Liver (tissue), 9 donors: Measurements from ENCODE around the gene NXN. TPM values are rescaled to one million over a fixed set of nuclear protein-coding genes. Genes with fewer than 3 reads are reported as not detected.

Experiments used
- DNase-seq: peaks from one replicate; pipeline ENCODE4 v3.0.0-alpha.2; 2017; ENCODE audit warnings: low spot score
- H3K27ac ChIP-seq, 2 donors: one replicate each; pipeline ENCODE4 v1.7.0; 2013; ENCODE audit warnings: inconsistent platforms in 2 of 2, low read length in 2 of 2, control low read depth in 1 of 2, low read depth in 1 of 2, mild to moderate bottlenecking in 1 of 2
- H3K27me3 ChIP-seq, 4 donors: one replicate each; pipeline versions ENCODE4 v1.6.1 to v1.7.0; 2013; ENCODE audit warnings: low read length in 3 of 4, inconsistent platforms in 1 of 4, mild to moderate bottlenecking in 1 of 4, moderate library complexity in 1 of 4; ENCODE audit not compliant: control insufficient read depth in 4 of 4, insufficient read depth in 4 of 4
- H3K36me3 ChIP-seq, 4 donors: one replicate each; pipeline versions ENCODE4 v1.6.1 to v1.7.0; 2013; ENCODE audit warnings: low read length in 3 of 4, mild to moderate bottlenecking in 3 of 4, low read depth in 1 of 4, moderate library complexity in 1 of 4; ENCODE audit not compliant: control insufficient read depth in 4 of 4, insufficient read depth in 3 of 4
- H3K4me1 ChIP-seq, 4 donors: one replicate each; pipeline versions ENCODE4 v1.6.1 to v1.7.0; 2013; ENCODE audit warnings: low read length in 3 of 4, mild to moderate bottlenecking in 3 of 4, moderate library complexity in 1 of 4; ENCODE audit not compliant: control insufficient read depth in 4 of 4, insufficient read depth in 4 of 4
- H3K4me3 ChIP-seq, 3 donors: one replicate each; pipeline versions ENCODE4 v1.6.1 to v1.7.0; 2013; ENCODE audit warnings: low read length in 3 of 3, control low read depth in 1 of 3, low read depth in 1 of 3, mild to moderate bottlenecking in 1 of 3
- H3K9ac ChIP-seq, 2 donors: one replicate each; pipeline ENCODE4 v1.7.0; 2013; ENCODE audit warnings: low read length in 2 of 2, mild to moderate bottlenecking in 2 of 2, moderate library complexity in 2 of 2, control low read depth in 1 of 2, low read depth in 1 of 2
- H3K9me3 ChIP-seq, 4 donors: one replicate each; pipeline versions ENCODE4 v1.6.1 to v1.7.0; 2013; ENCODE audit warnings: low read length in 3 of 4; ENCODE audit not compliant: control insufficient read depth in 4 of 4
- ATF3 ChIP-seq: IDR thresholded peaks from 2 replicates; pipeline ENCODE4 v1.6.1; 2016; ENCODE audit warnings: antibody characterized with exemption
- CTCF ChIP-seq: fragments of 150-350 bp; IDR thresholded peaks from 2 replicates; pipeline ENCODE4 v1.5.1; 2017; ENCODE audit warnings: improper control_type of control experiment, low read depth, low read length; ENCODE audit not compliant: missing input control
- EGR1 ChIP-seq, 2 donors: IDR thresholded peaks; 2 replicates each; pipeline ENCODE4 v1.6.1; 2016 to 2018; ENCODE audit warnings: antibody characterized with exemption in 2 of 2, low read depth in 2 of 2
- FOXA1 ChIP-seq: IDR thresholded peaks from 2 replicates; pipeline ENCODE4 v1.6.1; 2016; ENCODE audit warnings: antibody characterized with exemption
- FOXA2 ChIP-seq: IDR thresholded peaks from 2 replicates; pipeline ENCODE4 v1.6.1; 2016; ENCODE audit warnings: antibody characterized with exemption
- GABPA ChIP-seq, 2 donors: IDR thresholded peaks in 1 of 2; conservative IDR thresholded peaks in 1 of 2; 2 replicates each; pipeline ENCODE4 v1.6.1; 2016; ENCODE audit warnings: antibody characterized with exemption in 2 of 2, mild to moderate bottlenecking in 1 of 2, moderate library complexity in 1 of 2
- HNF4A ChIP-seq, 2 donors: conservative IDR thresholded peaks; 2 replicates each; pipeline ENCODE4 v1.6.1; 2016; ENCODE audit warnings: antibody characterized with exemption in 2 of 2, mild to moderate bottlenecking in 2 of 2
- HNF4G ChIP-seq: IDR thresholded peaks from 2 replicates; pipeline ENCODE4 v1.6.1; 2016; ENCODE audit warnings: antibody characterized with exemption
- JUND ChIP-seq, 2 donors: IDR thresholded peaks; 2 replicates each; pipeline ENCODE4 v1.6.1; 2016; ENCODE audit warnings: antibody characterized with exemption in 2 of 2
- MAX ChIP-seq: IDR thresholded peaks from 2 replicates; pipeline ENCODE4 v1.6.1; 2016; ENCODE audit warnings: antibody characterized with exemption
- NR2F2 ChIP-seq: IDR thresholded peaks from 2 replicates; pipeline ENCODE4 v1.6.1; 2016; ENCODE audit warnings: antibody characterized with exemption
- RAD21 ChIP-seq, 2 donors: IDR thresholded peaks; 2 replicates each; pipeline ENCODE4 v1.6.1; 2016; ENCODE audit warnings: antibody characterized with exemption in 2 of 2, mild to moderate bottlenecking in 2 of 2
- REST ChIP-seq: IDR thresholded peaks from 2 replicates; pipeline ENCODE4 v1.6.1; 2016; ENCODE audit warnings: antibody characterized with exemption, mild to moderate bottlenecking
- RXRA ChIP-seq, 2 donors: IDR thresholded peaks; 2 replicates each; pipeline ENCODE4 v1.6.1; 2017 to 2018; ENCODE audit warnings: antibody characterized with exemption in 2 of 2, mild to moderate bottlenecking in 1 of 2
- SP1 ChIP-seq: IDR thresholded peaks from 2 replicates; pipeline ENCODE4 v1.6.1; 2018; ENCODE audit warnings: antibody characterized with exemption, mild to moderate bottlenecking
- TAF1 ChIP-seq: conservative IDR thresholded peaks from 2 replicates; pipeline ENCODE4 v1.6.1; 2016; ENCODE audit warnings: antibody characterized with exemption, mild to moderate bottlenecking
- YY1 ChIP-seq: IDR thresholded peaks from 2 replicates; pipeline ENCODE4 v1.6.1; 2016; ENCODE audit warnings: antibody characterized with exemption, mild to moderate bottlenecking
- ZBTB33 ChIP-seq: IDR thresholded peaks from 2 replicates; pipeline ENCODE4 v1.6.1; 2016; ENCODE audit warnings: antibody characterized with exemption
- WGBS: extraction: QIAGEN DNeasy Blood & Tissue Kit; methylation state at CpG from one replicate; pipeline ENCODE4 v1.1.7; 2013; 5-methylcytosine and 5-hydroxymethylcytosine counted together
- polyA plus RNA-seq, 2 donors: library from polyadenylated mRNA; stranded (reverse) in 1 of 2; unstranded in 1 of 2; fragments of 200-250 nt in 1 of 2; fragments of >200 nt in 1 of 2; fragmentation: Nextera tagmentation in 1 of 2; extraction: Ambion mirVana in 1 of 2; gene quantifications; one replicate each; pipeline versions ENCODE4 v1.2.1 to v1.2.3, GENCODE V29; 2013 to 2015
- total RNA-seq, 2 donors: library from RNA; depleted of rRNA; stranded (reverse); fragments of >200 nt; gene quantifications; one replicate each; pipeline ENCODE4 v1.2.3, GENCODE V29; 2014
- donor health status: healthy.
- donor health status: healthy.
- donor health status: healthy.
- donor health status: healthy.
- donor health status: healthy.

NXN gene
- total and polyA plus RNA-seq, 4 donors: 2.3 to 4.5 (median 3.3) TPM

GRCh38 chr17:970364-970763 is 9.2 kb downstream of the NXN start:
- H3K27ac ChIP-seq: no peak overlapping the region
- no peaks in the 10 kb centered on the region for H3K9me3 ChIP-seq
- H3K9ac ChIP-seq: no peak overlapping the region
- DNase-seq: no peak
- TF ChIP-seq MAX: no peak
- TF ChIP-seq NR2F2: no peak
- no peak for TF ChIP-seq FOXA1
- TF ChIP-seq RAD21 (IDR thresholded peaks at IDR 0.05): no peak
- TF ChIP-seq YY1: no peak
- TF ChIP-seq SP1: no peak
- no peak for TF ChIP-seq ZBTB33
- no peak for TF ChIP-seq GABPA (IDR thresholded peaks at IDR 0.05 in 1 of 2, conservative IDR thresholded peaks at IDR 0.05 in 1 of 2)
- TF ChIP-seq FOXA2: no peak
- TF ChIP-seq CTCF: no peak
- TF ChIP-seq JUND (IDR thresholded peaks at IDR 0.05): no peak
- TF ChIP-seq REST: no peak
- no peak for TF ChIP-seq ATF3
- no peak for TF ChIP-seq HNF4G
- TF ChIP-seq TAF1: no peak
- no peak for TF ChIP-seq EGR1 (IDR thresholded peaks at IDR 0.05; ENCODE audit: low read depth in 2 of 2)
- TF ChIP-seq HNF4A (conservative IDR thresholded peaks at IDR 0.05): no peak
- TF ChIP-seq RXRA (IDR thresholded peaks at IDR 0.05): no peak
- no peaks in the 10 kb centered on the region for H3K4me1 ChIP-seq
- peaks cover 0 to 2% (median 0%) of the 10 kb centered on the region in 4 donors for H3K36me3 ChIP-seq
- 75% methylated on average over 9 of the region's 9 CpGs for WGBS
- H3K27me3 ChIP-seq: no peaks in the 10 kb centered on the region
- no peak overlapping the region for H3K4me3 ChIP-seq
